GM12892 (cell line): Measurements from ENCODE around the gene ARFGAP3.

Experiments used
- POLR2A ChIP-seq: IDR thresholded peaks from 2 replicates; pipeline ENCODE4 v1.6.1; 2011; ENCODE audit warnings: low read depth, low read length, control low read depth
- POLR2AphosphoS5 ChIP-seq: IDR thresholded peaks from 2 replicates; pipeline ENCODE4 v1.6.1; 2011; ENCODE audit warnings: low read depth, low read length, control low read depth

GRCh38 chr22:42763965-42764480 is 93.0 kb downstream of the ARFGAP3 start:
- no peak for TF ChIP-seq POLR2AphosphoS5
- TF ChIP-seq POLR2A: no peak
